ENCODE data around the gene INTS1.

DNA sequence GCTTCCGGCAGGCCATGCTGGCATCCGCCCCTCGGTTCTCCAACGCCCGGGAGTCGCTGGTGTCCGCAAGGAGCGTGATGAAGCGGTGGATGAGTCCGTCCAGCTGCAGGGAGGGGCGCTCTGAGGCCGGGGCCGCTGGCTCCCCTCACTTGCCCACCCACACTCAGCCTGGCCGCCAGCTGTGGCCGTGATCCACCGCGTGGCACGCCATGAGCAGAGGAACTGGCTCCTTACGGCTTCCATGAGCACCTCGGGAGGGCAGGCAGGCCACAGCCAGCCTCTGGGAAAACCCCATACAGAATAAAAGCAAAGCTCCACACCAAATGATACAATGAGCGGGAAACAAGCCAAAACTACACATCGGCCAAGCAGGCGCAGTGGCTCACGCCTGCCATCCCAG is 29.5 kb downstream of the INTS1 start:
- TF ChIP-seq TAF1 (IDR thresholded peaks at IDR 0.05; ENCODE audit: low read depth, low read length) (no peak), POLR2A (IDR thresholded peaks at IDR 0.05; ENCODE audit: low read depth, low read length) (no peak), PAX5 (IDR thresholded peaks at IDR 0.05; ENCODE audit: insufficient read depth, low read length, severe bottlenecking) (no peak), POLR2AphosphoS5 (IDR thresholded peaks at IDR 0.05; ENCODE audit: low read depth, low read length) (no peak), SPI1 (IDR thresholded peaks at IDR 0.05; ENCODE audit: low read depth, low read length) (no peak)
